Peyer's patch (tissue), 4 donors: ENCODE data around the gene NAV3. TPM values are rescaled to one million over a fixed set of nuclear protein-coding genes. Genes with fewer than 3 reads are reported as not detected.

ENCODE experiments used
- DNase-seq, 3 donors: peaks; one replicate each; pipeline ENCODE4 v3.0.0-alpha.2; 2017 to 2019
- H3K27ac ChIP-seq, 4 donors: fragments of 200-600 bp; sonication (generic); one replicate each; pipeline ENCODE4 v1.5.1; 2016 to 2019
- H3K27me3 ChIP-seq, 2 donors: fragments of 200-600 bp; sonication (generic); one replicate each; pipeline ENCODE4 v1.5.1; 2019
- H3K36me3 ChIP-seq, 3 donors: fragments of 200-600 bp; sonication (generic); one replicate each; pipeline ENCODE4 v1.5.1; 2016 to 2019
- H3K4me1 ChIP-seq, 4 donors: fragments of 200-600 bp; sonication (generic); one replicate each; pipeline ENCODE4 v1.5.1; 2016 to 2019
- H3K4me3 ChIP-seq, 4 donors: fragments of 200-600 bp; sonication (generic); 1 replicate in 3 of 4; 2 replicates in 1 of 4; pipeline ENCODE4 v1.5.1; 2016 to 2019; ENCODE audit warnings: mild to moderate bottlenecking in 1 of 4
- H3K9me3 ChIP-seq, 4 donors: fragments of 200-600 bp; sonication (generic); one replicate each; pipeline ENCODE4 v1.5.1; 2016 to 2019; ENCODE audit warnings: mild to moderate bottlenecking in 1 of 4
- CTCF ChIP-seq, 6 experiments: fragments of 450-650 bp in 4 of 6; fragments of 200-600 bp in 2 of 6; sonication (generic) in 1 of 6; IDR thresholded peaks; one replicate each; pipeline ENCODE4 v1.5.1; 2017 to 2019; ENCODE audit warnings: antibody characterized with exemption in 6 of 6, mild to moderate bottlenecking in 3 of 6, moderate library complexity in 1 of 6
- POLR2A ChIP-seq, 2 donors: fragments of 450-650 bp; IDR thresholded peaks; one replicate each; pipeline ENCODE4 v1.5.1; 2017; ENCODE audit warnings: antibody characterized with exemption in 2 of 2, mild to moderate bottlenecking in 2 of 2, moderate library complexity in 2 of 2
- total RNA-seq, 4 donors: library from RNA; depleted of rRNA; stranded (reverse); fragments of >200 nt; gene quantifications; one replicate each; pipeline ENCODE4 v1.1.0, GENCODE V29; 2016

Gene NAV3
- total RNA-seq, 4 donors from 2014 or later = 1.9 to 4.1 (median 2.8) TPM

- H3K27ac ChIP-seq = no peak overlapping the region
- no peaks in the 10 kb centered on the region for H3K36me3 ChIP-seq
- TF ChIP-seq CTCF (IDR thresholded peaks at IDR 0.05) = no peak
- no peak for TF ChIP-seq POLR2A (IDR thresholded peaks at IDR 0.05)
- no peaks in the 10 kb centered on the region for H3K4me1 ChIP-seq
- no peaks in the 10 kb centered on the region for H3K9me3 ChIP-seq
- no peak overlapping the region for H3K4me3 ChIP-seq
- DNase-seq = no peak
- H3K27me3 ChIP-seq = no peaks in the 10 kb centered on the region
Observed at GRCh38 chr12:78189656-78190055, 359.0 kb downstream of the NAV3 start.

GRCh38 chr12:78191611-78192010 lies 360.9 kb downstream of the NAV3 start:
- Histone ChIP-seq H3K9me3 (no peaks in the 10 kb centered on the region), H3K27me3 (no peaks in the 10 kb centered on the region), H3K27ac (no peak overlapping the region), H3K4me1 (no peaks in the 10 kb centered on the region), H3K36me3 (no peaks in the 10 kb centered on the region), H3K4me3 (no peak overlapping the region)
- DNase-seq = no peak
- TF ChIP-seq POLR2A (IDR thresholded peaks at IDR 0.05) (no peak), CTCF (IDR thresholded peaks at IDR 0.05) (no peak)

GRCh38 chr12:78192979-78193378 lies 362.3 kb downstream of the NAV3 start:
- TF ChIP-seq CTCF (IDR thresholded peaks at IDR 0.05) = no peak
- no peak for TF ChIP-seq POLR2A (IDR thresholded peaks at IDR 0.05)
- Histone ChIP-seq H3K27me3 (no peaks in the 10 kb centered on the region), H3K4me1 (no peaks in the 10 kb centered on the region), H3K27ac (no peak overlapping the region), H3K36me3 (no peaks in the 10 kb centered on the region), H3K4me3 (no peak overlapping the region), H3K9me3 (no peaks in the 10 kb centered on the region)
- DNase-seq = no peak

GRCh38 chr12:78194448-78194847 lies 363.8 kb downstream of the NAV3 start:
- H3K4me3 ChIP-seq = no peak overlapping the region
- no peaks in the 10 kb centered on the region for H3K36me3 ChIP-seq
- DNase-seq = no peak
- H3K27ac ChIP-seq = no peak overlapping the region
- no peaks in the 10 kb centered on the region for H3K4me1 ChIP-seq
- H3K27me3 ChIP-seq = no peaks in the 10 kb centered on the region
- TF ChIP-seq CTCF (IDR thresholded peaks at IDR 0.05) = no peak
- TF ChIP-seq POLR2A (IDR thresholded peaks at IDR 0.05) = no peak
- no peaks in the 10 kb centered on the region for H3K9me3 ChIP-seq

- H3K9me3 ChIP-seq = no peaks in the 10 kb centered on the region
- H3K4me1 ChIP-seq = no peaks in the 10 kb centered on the region
- no peak for DNase-seq
- TF ChIP-seq POLR2A (IDR thresholded peaks at IDR 0.05) (no peak), CTCF (IDR thresholded peaks at IDR 0.05) (no peak)
- no peaks in the 10 kb centered on the region for H3K36me3 ChIP-seq
- H3K4me3 ChIP-seq = no peak overlapping the region
- H3K27me3 ChIP-seq = no peaks in the 10 kb centered on the region
- H3K27ac ChIP-seq = no peak overlapping the region
Observed at GRCh38 chr12:78198896-78199295, 368.2 kb downstream of the NAV3 start.

GRCh38 chr12:78199926-78200325 lies 369.2 kb downstream of the NAV3 start:
- no peaks in the 10 kb centered on the region for H3K36me3 ChIP-seq
- no peak for DNase-seq
- H3K27me3 ChIP-seq = no peaks in the 10 kb centered on the region
- no peak overlapping the region for H3K27ac ChIP-seq
- no peak for TF ChIP-seq POLR2A (IDR thresholded peaks at IDR 0.05)
- TF ChIP-seq CTCF (IDR thresholded peaks at IDR 0.05) = no peak
- H3K4me1 ChIP-seq = no peaks in the 10 kb centered on the region
- no peak overlapping the region for H3K4me3 ChIP-seq
- no peaks in the 10 kb centered on the region for H3K9me3 ChIP-seq
